ENCODE measurements around the gene TMED5. TPM values are rescaled to one million over a fixed set of nuclear protein-coding genes. Genes with fewer than 3 reads are reported as not detected.

TMED5 gene
- total and polyA plus RNA-seq, 2 experiments from 2014 or later: 25.0 to 45.2 TPM

DNA sequence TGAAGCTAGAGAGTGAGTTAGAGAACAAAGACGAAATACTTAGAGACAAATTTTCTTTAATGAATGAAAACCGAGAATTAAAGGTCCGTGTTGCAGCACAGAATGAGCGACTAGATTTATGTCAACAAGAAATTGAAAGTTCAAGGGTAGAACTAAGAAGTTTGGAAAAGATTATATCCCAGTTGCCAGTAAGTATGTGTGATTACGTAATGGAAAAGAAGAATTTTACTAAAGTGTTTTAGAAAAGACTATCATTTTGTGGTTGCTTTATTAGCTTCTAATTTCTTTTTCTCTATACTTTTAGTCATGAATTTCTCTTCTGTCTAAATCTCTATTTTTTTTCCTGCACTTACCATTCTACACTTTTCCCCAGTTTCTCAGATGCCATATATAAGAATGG lies 27.0 kb upstream of the TMED5 start (continued):
- TF ChIP-seq, protein P1, sequence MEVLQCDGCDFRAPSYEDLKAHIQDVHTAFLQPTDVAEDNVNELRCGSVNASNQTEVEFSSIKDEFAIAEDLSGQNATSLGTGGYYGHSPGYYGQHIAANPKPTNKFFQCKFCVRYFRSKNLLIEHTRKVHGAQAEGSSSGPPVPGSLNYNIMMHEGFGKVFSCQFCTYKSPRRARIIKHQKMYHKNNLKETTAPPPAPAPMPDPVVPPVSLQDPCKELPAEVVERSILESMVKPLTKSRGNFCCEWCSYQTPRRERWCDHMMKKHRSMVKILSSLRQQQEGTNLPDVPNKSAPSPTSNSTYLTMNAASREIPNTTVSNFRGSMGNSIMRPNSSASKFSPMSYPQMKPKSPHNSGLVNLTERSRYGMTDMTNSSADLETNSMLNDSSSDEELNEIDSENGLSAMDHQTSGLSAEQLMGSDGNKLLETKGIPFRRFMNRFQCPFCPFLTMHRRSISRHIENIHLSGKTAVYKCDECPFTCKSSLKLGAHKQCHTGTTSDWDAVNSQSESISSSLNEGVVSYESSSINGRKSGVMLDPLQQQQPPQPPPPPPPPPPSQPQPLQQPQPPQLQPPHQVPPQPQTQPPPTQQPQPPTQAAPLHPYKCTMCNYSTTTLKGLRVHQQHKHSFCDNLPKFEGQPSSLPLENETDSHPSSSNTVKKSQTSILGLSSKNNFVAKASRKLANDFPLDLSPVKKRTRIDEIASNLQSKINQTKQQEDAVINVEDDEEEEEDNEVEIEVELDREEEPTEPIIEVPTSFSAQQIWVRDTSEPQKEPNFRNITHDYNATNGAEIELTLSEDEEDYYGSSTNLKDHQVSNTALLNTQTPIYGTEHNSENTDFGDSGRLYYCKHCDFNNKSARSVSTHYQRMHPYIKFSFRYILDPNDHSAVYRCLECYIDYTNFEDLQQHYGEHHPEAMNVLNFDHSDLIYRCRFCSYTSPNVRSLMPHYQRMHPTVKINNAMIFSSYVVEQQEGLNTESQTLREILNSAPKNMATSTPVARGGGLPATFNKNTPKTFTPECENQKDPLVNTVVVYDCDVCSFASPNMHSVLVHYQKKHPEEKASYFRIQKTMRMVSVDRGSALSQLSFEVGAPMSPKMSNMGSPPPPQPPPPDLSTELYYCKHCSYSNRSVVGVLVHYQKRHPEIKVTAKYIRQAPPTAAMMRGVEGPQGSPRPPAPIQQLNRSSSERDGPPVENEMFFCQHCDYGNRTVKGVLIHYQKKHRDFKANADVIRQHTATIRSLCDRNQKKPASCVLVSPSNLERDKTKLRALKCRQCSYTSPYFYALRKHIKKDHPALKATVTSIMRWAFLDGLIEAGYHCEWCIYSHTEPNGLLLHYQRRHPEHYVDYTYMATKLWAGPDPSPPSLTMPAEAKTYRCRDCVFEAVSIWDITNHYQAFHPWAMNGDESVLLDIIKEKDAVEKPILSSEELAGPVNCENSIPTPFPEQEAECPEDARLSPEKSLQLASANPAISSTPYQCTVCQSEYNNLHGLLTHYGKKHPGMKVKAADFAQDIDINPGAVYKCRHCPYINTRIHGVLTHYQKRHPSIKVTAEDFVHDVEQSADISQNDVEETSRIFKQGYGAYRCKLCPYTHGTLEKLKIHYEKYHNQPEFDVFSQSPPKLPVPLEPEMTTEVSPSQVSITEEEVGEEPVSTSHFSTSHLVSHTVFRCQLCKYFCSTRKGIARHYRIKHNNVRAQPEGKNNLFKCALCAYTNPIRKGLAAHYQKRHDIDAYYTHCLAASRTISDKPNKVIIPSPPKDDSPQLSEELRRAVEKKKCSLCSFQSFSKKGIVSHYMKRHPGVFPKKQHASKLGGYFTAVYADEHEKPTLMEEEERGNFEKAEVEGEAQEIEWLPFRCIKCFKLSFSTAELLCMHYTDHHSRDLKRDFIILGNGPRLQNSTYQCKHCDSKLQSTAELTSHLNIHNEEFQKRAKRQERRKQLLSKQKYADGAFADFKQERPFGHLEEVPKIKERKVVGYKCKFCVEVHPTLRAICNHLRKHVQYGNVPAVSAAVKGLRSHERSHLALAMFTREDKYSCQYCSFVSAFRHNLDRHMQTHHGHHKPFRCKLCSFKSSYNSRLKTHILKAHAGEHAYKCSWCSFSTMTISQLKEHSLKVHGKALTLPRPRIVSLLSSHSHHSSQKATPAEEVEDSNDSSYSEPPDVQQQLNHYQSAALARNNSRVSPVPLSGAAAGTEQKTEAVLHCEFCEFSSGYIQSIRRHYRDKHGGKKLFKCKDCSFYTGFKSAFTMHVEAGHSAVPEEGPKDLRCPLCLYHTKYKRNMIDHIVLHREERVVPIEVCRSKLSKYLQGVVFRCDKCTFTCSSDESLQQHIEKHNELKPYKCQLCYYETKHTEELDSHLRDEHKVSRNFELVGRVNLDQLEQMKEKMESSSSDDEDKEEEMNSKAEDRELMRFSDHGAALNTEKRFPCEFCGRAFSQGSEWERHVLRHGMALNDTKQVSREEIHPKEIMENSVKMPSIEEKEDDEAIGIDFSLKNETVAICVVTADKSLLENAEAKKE (CRISPR knock-in tag; IDR thresholded peaks at IDR 0.05): no peak

DNA sequence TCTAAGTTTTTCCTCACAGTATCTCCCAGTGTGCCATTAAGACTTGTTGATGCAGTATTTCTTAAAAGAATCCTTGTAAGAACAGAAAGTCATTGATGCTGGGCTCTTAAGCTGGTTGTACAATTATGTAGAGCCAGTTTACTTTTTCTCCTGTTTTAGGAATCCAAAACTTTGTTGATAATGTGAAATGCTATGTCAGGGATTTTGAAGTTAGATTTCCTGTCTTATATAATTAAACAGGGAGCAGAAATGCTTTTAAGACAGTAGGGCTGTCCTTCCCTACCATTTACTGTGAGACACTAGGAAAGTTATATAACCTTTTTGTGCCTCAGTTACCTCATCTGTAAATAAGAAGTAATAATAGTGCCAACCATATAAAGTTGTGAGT lies 26.3 kb upstream of the TMED5 start:
- no peaks in the 10 kb centered on the region for H4K20me1 ChIP-seq (replicated peaks; ENCODE audit: insufficient read depth)
- Mint-ChIP-seq H3K4me1 (no peaks in the 10 kb centered on the region), H3K27ac (no peak overlapping the region), H3K9me3 (no peaks in the 10 kb centered on the region), H3K4me3 (no peak overlapping the region), H3K36me3 (ENCODE audit: low read depth) (peaks cover 35% of the 10 kb centered on the region), H3K27me3 (ENCODE audit: insufficient read depth, low read depth, poor library complexity) (no peaks in the 10 kb centered on the region)
- no peaks in the 10 kb centered on the region for H3K79me2 ChIP-seq (replicated peaks; ENCODE audit: insufficient read depth)
- TF ChIP-seq, protein P1 (CRISPR knock-in tag; IDR thresholded peaks at IDR 0.05): no peak
- TF ChIP-seq, protein P2, sequence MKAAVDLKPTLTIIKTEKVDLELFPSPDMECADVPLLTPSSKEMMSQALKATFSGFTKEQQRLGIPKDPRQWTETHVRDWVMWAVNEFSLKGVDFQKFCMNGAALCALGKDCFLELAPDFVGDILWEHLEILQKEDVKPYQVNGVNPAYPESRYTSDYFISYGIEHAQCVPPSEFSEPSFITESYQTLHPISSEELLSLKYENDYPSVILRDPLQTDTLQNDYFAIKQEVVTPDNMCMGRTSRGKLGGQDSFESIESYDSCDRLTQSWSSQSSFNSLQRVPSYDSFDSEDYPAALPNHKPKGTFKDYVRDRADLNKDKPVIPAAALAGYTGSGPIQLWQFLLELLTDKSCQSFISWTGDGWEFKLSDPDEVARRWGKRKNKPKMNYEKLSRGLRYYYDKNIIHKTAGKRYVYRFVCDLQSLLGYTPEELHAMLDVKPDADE (IDR thresholded peaks at IDR 0.05): no peak
- TF ChIP-seq JUNB (IDR thresholded peaks at IDR 0.05; ENCODE audit: unreplicated experiment): no peak
- no peak for TF ChIP-seq STAT1 (IDR thresholded peaks at IDR 0.05; ENCODE audit: unreplicated experiment)
- no peak for TF ChIP-seq POLR2AphosphoS5 (IDR thresholded peaks at IDR 0.05; ENCODE audit: low read depth)
- TF ChIP-seq, protein P3, sequence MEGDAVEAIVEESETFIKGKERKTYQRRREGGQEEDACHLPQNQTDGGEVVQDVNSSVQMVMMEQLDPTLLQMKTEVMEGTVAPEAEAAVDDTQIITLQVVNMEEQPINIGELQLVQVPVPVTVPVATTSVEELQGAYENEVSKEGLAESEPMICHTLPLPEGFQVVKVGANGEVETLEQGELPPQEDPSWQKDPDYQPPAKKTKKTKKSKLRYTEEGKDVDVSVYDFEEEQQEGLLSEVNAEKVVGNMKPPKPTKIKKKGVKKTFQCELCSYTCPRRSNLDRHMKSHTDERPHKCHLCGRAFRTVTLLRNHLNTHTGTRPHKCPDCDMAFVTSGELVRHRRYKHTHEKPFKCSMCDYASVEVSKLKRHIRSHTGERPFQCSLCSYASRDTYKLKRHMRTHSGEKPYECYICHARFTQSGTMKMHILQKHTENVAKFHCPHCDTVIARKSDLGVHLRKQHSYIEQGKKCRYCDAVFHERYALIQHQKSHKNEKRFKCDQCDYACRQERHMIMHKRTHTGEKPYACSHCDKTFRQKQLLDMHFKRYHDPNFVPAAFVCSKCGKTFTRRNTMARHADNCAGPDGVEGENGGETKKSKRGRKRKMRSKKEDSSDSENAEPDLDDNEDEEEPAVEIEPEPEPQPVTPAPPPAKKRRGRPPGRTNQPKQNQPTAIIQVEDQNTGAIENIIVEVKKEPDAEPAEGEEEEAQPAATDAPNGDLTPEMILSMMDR (conservative IDR thresholded peaks at IDR 0.05; ENCODE audit: low read depth in 2 of 2): no peak
- TF ChIP-seq CREB1 (CRISPR knock-in tag; IDR thresholded peaks at IDR 0.05; ENCODE audit: low read depth): no peak
- H2AFZ ChIP-seq: no peak overlapping the region
- H3K27ac ChIP-seq (ENCODE audit: low read depth): no peak overlapping the region
- H3K4me2 ChIP-seq: no peak overlapping the region
- no peaks in the 10 kb centered on the region for H3K4me1 ChIP-seq (ENCODE audit: insufficient read depth)
- no peaks in the 10 kb centered on the region for H3K27me3 ChIP-seq (ENCODE audit: insufficient read depth)
- DNase-seq (ENCODE audit: low spot score): no peak
- peaks cover 20% of the 10 kb centered on the region; the same call in 1 of the 2 replicates for H3K36me3 ChIP-seq (ENCODE audit: insufficient read depth)
- no peaks in the 10 kb centered on the region for H3K9me2 ChIP-seq (ENCODE audit: insufficient read depth)
- ATAC-seq: no peak
- no peak overlapping the region for H3K4me3 ChIP-seq
- no peaks in the 10 kb centered on the region for H3F3A ChIP-seq (replicated peaks; ENCODE audit: low read depth)
